ENCODE measurements around the gene SYNJ2. TPM values are rescaled to one million over a fixed set of nuclear protein-coding genes. Genes with fewer than 3 reads are reported as not detected.

The SYNJ2 gene
- total RNA-seq, 1 experiment from 2014 or later: 24.5 TPM

GRCh38 chr6:158047127-158047518 is 65.5 kb downstream of the SYNJ2 start:
- Histone ChIP-seq H3K18ac (ENCODE audit: insufficient read length, low read depth, low read length) (no peak overlapping the region), H3K4me1 (ENCODE audit: insufficient read depth, low read length) (no peaks in the 10 kb centered on the region), H3K4me2 (ENCODE audit: insufficient read depth, insufficient read length, low read length) (no peak overlapping the region), H3K23ac (ENCODE audit: insufficient read length, low read depth, low read length) (no peak overlapping the region), H4K91ac (ENCODE audit: insufficient read length, low read depth, low read length) (no peak overlapping the region), H3K9me3 (ENCODE audit: control insufficient read depth, low read depth, low read length) (no peaks in the 10 kb centered on the region), H3K56ac (ENCODE audit: insufficient read length, low read depth, low read length) (no peak overlapping the region), H2AFZ (ENCODE audit: low read length) (no peak overlapping the region), H3K27ac (ENCODE audit: insufficient read length, low read depth, low read length) (no peak overlapping the region), H4K8ac (replicated peaks; ENCODE audit: insufficient read length, low read depth, low read length) (no peak overlapping the region), H2AK5ac (ENCODE audit: insufficient read length, low read length) (no peak overlapping the region), H2BK20ac (ENCODE audit: low read depth, low read length, poor library complexity, severe bottlenecking) (no peak overlapping the region), H2BK5ac (ENCODE audit: insufficient read length, low read length) (no peak overlapping the region), H3K23me2 (ENCODE audit: insufficient read length, low read depth, low read length, poor library complexity, severe bottlenecking) (no peaks in the 10 kb centered on the region), H3T11ph (ENCODE audit: low read length) (no peak overlapping the region), H2BK12ac (ENCODE audit: insufficient read length, low read depth, low read length) (no peak overlapping the region), H4K5ac (ENCODE audit: insufficient read length, low read depth, low read length) (no peak overlapping the region), H3K14ac (ENCODE audit: insufficient read depth, low read length) (no peak overlapping the region), H3K9ac (ENCODE audit: extremely low read depth, insufficient read length, low read length) (no peak overlapping the region), H2BK15ac (ENCODE audit: low read depth, low read length) (no peak overlapping the region), H3K27me3 (ENCODE audit: insufficient read depth, low read length) (no peaks in the 10 kb centered on the region), H3K79me1 (ENCODE audit: insufficient read depth, low read depth, low read length, poor library complexity, severe bottlenecking) (no peaks in the 10 kb centered on the region), H3K4ac (ENCODE audit: low read depth, low read length) (no peak overlapping the region), H2BK120ac (ENCODE audit: low read depth, low read length, poor library complexity, severe bottlenecking) (no peak overlapping the region), H4K20me1 (ENCODE audit: control insufficient read depth, insufficient read depth, insufficient read length) (no peaks in the 10 kb centered on the region), H3K79me2 (ENCODE audit: insufficient read depth, low read length) (no peaks in the 10 kb centered on the region)
- H3K4me1 Mint-ChIP-seq: peaks cover 3 to 7% of the 10 kb centered on the region in 2 experiments; a peak in 3 of 4 replicates
- H3K36me3 Mint-ChIP-seq (ENCODE audit: insufficient read depth in 1 of 3, low read depth in 3 of 3): peaks cover 0 to 38% (median 4%) of the 10 kb centered on the region in 3 experiments; a peak in 5 of 7 replicates
- H3K4me3 Mint-ChIP-seq: no peak overlapping the region
- WGBS (ENCODE audit: extremely low coverage, insufficient read length, low lambda C conversion rate): no CpG with 5 or more reads among the region's 10 CpGs
- TF ChIP-seq, protein P1, sequence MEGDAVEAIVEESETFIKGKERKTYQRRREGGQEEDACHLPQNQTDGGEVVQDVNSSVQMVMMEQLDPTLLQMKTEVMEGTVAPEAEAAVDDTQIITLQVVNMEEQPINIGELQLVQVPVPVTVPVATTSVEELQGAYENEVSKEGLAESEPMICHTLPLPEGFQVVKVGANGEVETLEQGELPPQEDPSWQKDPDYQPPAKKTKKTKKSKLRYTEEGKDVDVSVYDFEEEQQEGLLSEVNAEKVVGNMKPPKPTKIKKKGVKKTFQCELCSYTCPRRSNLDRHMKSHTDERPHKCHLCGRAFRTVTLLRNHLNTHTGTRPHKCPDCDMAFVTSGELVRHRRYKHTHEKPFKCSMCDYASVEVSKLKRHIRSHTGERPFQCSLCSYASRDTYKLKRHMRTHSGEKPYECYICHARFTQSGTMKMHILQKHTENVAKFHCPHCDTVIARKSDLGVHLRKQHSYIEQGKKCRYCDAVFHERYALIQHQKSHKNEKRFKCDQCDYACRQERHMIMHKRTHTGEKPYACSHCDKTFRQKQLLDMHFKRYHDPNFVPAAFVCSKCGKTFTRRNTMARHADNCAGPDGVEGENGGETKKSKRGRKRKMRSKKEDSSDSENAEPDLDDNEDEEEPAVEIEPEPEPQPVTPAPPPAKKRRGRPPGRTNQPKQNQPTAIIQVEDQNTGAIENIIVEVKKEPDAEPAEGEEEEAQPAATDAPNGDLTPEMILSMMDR (conservative IDR thresholded peaks at IDR 0.05): no peak
- H3K9me3 Mint-ChIP-seq: no peaks in the 10 kb centered on the region
- DNase-seq: no peak
- H3K27me3 Mint-ChIP-seq (ENCODE audit: low read depth): no peaks in the 10 kb centered on the region
- peak overlapping the region in 1 of 3 experiments; percentile 65; a peak in 1 of 7 replicates for H3K27ac Mint-ChIP-seq
